HUES64 (cell line): ENCODE results near the gene LLGL2.

Experiments
- H3K27ac ChIP-seq: 2 replicates; pipeline ENCODE4 v1.7.0; 2013; ENCODE audit warnings: low read depth, low read length, inconsistent platforms
- H3K27me3 ChIP-seq: 2 replicates; pipeline ENCODE4 v1.6.1; 2013; ENCODE audit warnings: mild to moderate bottlenecking, low read length; ENCODE audit not compliant: insufficient read depth
- H3K36me3 ChIP-seq: 2 replicates; pipeline ENCODE4 v1.6.1; 2013; ENCODE audit warnings: mild to moderate bottlenecking, low read length; ENCODE audit not compliant: insufficient read depth
- H3K4me1 ChIP-seq: 2 replicates; pipeline ENCODE4 v1.6.1; 2013; ENCODE audit warnings: mild to moderate bottlenecking, low read length, moderate library complexity; ENCODE audit not compliant: insufficient read depth
- H3K4me3 ChIP-seq: 2 replicates; pipeline ENCODE4 v1.5.1; 2013; ENCODE audit warnings: mild to moderate bottlenecking, low read length, moderate library complexity
- H3K9ac ChIP-seq: 2 replicates; pipeline ENCODE4 v1.6.1; 2013; ENCODE audit warnings: mild to moderate bottlenecking, low read depth, low read length
- H3K9me3 ChIP-seq: 2 replicates; pipeline ENCODE4 v1.6.1; 2013; ENCODE audit warnings: low read depth, low read length; ENCODE audit not compliant: insufficient read depth
- WGBS: fragments of 150-250, 120-280 bp; methylation state at CpG from one replicate; pipeline ENCODE4 v1.1.7; 2013; ENCODE audit warnings: missing lambda C conversion rate; 5-methylcytosine and 5-hydroxymethylcytosine counted together

The LLGL2 gene

GRCh38 chr17:75557852-75558665 is 32.6 kb downstream of the LLGL2 start:
- no peak overlapping the region for H3K27ac ChIP-seq
- no peaks in the 10 kb centered on the region for H3K9me3 ChIP-seq
- 86% methylated on average over 18 of the region's 18 CpGs for WGBS
- no peak overlapping the region for H3K4me3 ChIP-seq
- no peaks in the 10 kb centered on the region for H3K27me3 ChIP-seq
- peaks cover 2% of the 10 kb centered on the region for H3K36me3 ChIP-seq
- H3K4me1 ChIP-seq: no peaks in the 10 kb centered on the region; the same call in 1 of the 2 replicates
- H3K9ac ChIP-seq: no peak overlapping the region

DNA sequence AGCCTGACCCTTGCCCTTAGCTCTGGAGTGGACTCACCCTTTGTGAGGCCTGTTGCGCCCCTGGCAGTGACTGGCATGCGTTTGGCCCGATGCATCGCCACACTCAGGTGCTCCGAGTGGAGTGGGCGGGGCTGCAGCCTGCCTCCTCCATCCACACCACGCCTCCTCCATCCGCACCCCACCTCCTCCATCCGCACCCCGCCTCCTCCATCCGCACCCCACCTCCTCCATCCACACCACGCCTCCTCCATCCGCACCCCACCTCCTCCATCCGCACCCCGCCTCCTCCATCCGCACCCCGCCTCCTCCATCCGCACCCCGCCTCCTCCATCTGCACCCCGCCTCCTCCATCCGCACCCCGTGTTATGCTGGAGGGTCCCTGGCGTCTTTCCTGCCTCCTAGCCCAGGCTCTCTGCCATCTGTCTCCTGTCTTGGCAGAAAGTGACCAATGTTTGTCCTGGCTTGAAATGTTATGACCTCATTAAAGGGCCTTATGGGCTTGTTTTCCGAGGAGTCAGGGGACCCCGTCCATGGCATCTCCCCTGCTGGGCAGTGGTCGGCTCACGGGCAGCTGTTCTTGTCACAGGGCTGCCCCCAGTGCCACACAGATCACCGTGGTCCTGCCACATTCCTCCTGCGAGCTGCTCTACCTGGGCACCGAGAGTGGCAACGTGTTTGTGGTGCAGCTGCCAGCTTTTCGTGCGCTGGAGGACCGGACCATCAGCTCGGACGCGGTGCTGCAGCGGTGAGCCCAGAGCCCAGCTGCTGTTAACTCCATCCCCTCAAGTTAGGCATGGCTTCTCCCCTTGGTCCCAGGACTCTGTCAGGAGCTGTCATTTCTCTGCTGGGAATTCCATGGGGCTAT is 33.4 kb downstream of the LLGL2 start:
- Histone ChIP-seq H3K4me3 (no peak overlapping the region), H3K4me1 (no peaks in the 10 kb centered on the region; the same call in 1 of the 2 replicates), H3K9me3 (no peaks in the 10 kb centered on the region), H3K9ac (no peak overlapping the region), H3K27ac (no peak overlapping the region), H3K27me3 (no peaks in the 10 kb centered on the region), H3K36me3 (peaks cover 9% of the 10 kb centered on the region)
- 92% methylated on average over 34 of the region's 38 CpGs for WGBS

GRCh38 chr17:75559958-75560533 is 34.5 kb downstream of the LLGL2 start:
- Histone ChIP-seq H3K27me3 (no peaks in the 10 kb centered on the region), H3K4me1 (no peaks in the 10 kb centered on the region; the same call in 1 of the 2 replicates), H3K4me3 (no peak overlapping the region), H3K27ac (no peak overlapping the region), H3K9ac (no peak overlapping the region), H3K36me3 (peaks cover 12% of the 10 kb centered on the region), H3K9me3 (no peaks in the 10 kb centered on the region)
- 90% methylated on average over 8 of the region's 9 CpGs for WGBS

GRCh38 chr17:75561927-75562603 is 36.6 kb downstream of the LLGL2 start:
- Histone ChIP-seq H3K4me1 (no peaks in the 10 kb centered on the region; the same call in 1 of the 2 replicates), H3K27ac (no peak overlapping the region), H3K4me3 (no peak overlapping the region), H3K9me3 (no peaks in the 10 kb centered on the region), H3K9ac (no peak overlapping the region), H3K36me3 (peaks cover 14% of the 10 kb centered on the region), H3K27me3 (no peaks in the 10 kb centered on the region)
- WGBS: 93% methylated on average over 5 of the region's 5 CpGs

GRCh38 chr17:75563063-75563758 is 37.7 kb downstream of the LLGL2 start:
- H3K27me3 ChIP-seq: no peaks in the 10 kb centered on the region
- H3K9me3 ChIP-seq: no peaks in the 10 kb centered on the region
- no peaks in the 10 kb centered on the region for H3K4me1 ChIP-seq
- H3K4me3 ChIP-seq: no peak overlapping the region
- no peak overlapping the region for H3K9ac ChIP-seq
- WGBS: 94% methylated on average over 28 of the region's 28 CpGs
- no peak overlapping the region for H3K27ac ChIP-seq
- peaks cover 14% of the 10 kb centered on the region for H3K36me3 ChIP-seq

DNA sequence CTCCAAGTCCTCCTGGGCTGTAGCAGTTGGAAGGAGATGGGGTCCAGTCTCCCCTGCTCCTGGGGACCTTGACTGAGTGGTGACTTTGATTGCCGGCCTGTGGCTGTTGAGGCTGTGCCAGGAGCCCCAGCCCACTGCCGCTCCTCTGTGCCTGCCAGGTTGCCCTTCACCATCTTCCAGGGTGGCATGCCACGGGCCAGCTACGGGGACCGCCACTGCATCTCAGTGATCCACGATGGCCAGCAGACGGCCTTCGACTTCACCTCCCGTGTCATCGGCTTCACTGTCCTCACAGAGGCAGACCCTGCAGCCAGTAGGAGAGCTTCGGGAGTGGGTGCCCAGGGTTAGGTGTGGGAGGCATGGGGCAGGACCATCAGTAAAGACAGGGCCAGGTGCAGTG is 38.7 kb downstream of the LLGL2 start:
- Histone ChIP-seq H3K4me3 (no peak overlapping the region), H3K9me3 (no peaks in the 10 kb centered on the region), H3K4me1 (no peaks in the 10 kb centered on the region), H3K27me3 (no peaks in the 10 kb centered on the region), H3K9ac (no peak overlapping the region), H3K36me3 (peaks cover 14% of the 10 kb centered on the region), H3K27ac (no peak overlapping the region)
- WGBS: 95% methylated on average over 11 of the region's 11 CpGs

- 79% methylated on average over 7 of the region's 7 CpGs for WGBS
- Histone ChIP-seq H3K4me3 (no peak overlapping the region), H3K27ac (no peak overlapping the region), H3K9ac (no peak overlapping the region), H3K27me3 (no peaks in the 10 kb centered on the region), H3K9me3 (no peaks in the 10 kb centered on the region), H3K36me3 (peaks cover 14% of the 10 kb centered on the region), H3K4me1 (no peaks in the 10 kb centered on the region)
Observed at GRCh38 chr17:75565066-75565465, 39.6 kb downstream of the LLGL2 start.

DNA sequence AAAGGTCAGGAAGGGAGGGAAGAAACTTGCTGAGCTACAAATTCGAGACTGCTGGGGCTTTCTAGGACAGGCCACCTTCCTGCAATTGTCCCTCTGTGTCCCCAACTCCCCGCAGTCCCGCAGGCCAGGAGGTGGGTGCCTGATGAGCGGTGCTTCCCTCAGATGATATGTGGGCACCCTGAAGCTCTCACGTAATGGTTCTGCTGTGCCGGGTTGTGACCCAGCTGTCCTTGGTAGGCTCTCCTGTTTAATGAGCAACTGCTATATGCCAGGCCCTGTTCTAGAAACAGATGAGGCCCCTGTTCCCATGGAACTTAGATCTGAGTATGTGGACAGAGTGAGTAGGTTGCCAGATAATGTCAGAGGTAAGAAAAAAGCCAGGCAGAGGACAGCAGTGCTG is 40.1 kb downstream of the LLGL2 start:
- Histone ChIP-seq H3K9ac (no peak overlapping the region), H3K36me3 (peaks cover 14% of the 10 kb centered on the region), H3K27ac (no peak overlapping the region), H3K4me3 (no peak overlapping the region), H3K4me1 (no peaks in the 10 kb centered on the region), H3K9me3 (no peaks in the 10 kb centered on the region), H3K27me3 (no peaks in the 10 kb centered on the region)
- WGBS: 95% methylated on average over 6 of the region's 6 CpGs

DNA sequence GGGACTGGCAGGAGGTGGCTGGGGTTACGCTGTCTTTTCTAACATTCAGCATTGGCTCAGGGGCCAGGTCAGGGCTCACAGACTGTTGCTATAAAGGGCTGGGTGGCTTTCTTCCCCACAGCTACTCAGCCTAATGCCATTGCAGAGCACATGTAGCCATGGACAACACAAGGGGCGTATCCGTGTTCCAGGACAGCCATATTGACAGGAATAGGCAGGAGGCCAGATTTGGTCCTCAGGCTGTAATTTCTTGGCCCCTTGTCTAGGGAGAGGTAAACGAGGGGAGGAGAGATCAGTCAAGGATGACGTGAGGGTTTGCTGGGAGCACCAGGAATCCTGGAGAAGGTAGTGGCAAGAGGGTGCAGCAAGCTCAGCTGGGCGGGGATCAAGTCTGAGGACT is 40.9 kb downstream of the LLGL2 start:
- H3K27me3 ChIP-seq: no peaks in the 10 kb centered on the region
- H3K9me3 ChIP-seq: no peaks in the 10 kb centered on the region
- no peak overlapping the region for H3K9ac ChIP-seq
- WGBS: 86% methylated on average over 6 of the region's 6 CpGs
- no peak overlapping the region for H3K27ac ChIP-seq
- no peaks in the 10 kb centered on the region for H3K4me1 ChIP-seq
- H3K4me3 ChIP-seq: no peak overlapping the region
- H3K36me3 ChIP-seq: peaks cover 15% of the 10 kb centered on the region

- peaks cover 16% of the 10 kb centered on the region for H3K36me3 ChIP-seq
- 92% methylated on average over 5 of the region's 5 CpGs for WGBS
- no peaks in the 10 kb centered on the region for H3K4me1 ChIP-seq
- H3K9ac ChIP-seq: no peak overlapping the region
- no peaks in the 10 kb centered on the region for H3K27me3 ChIP-seq
- H3K9me3 ChIP-seq: no peaks in the 10 kb centered on the region
- H3K4me3 ChIP-seq: no peak overlapping the region
- no peak overlapping the region for H3K27ac ChIP-seq
Observed at GRCh38 chr17:75566834-75567233, 41.3 kb downstream of the LLGL2 start.
